Left ventricle myocardium inferior (tissue), 1 donor: ENCODE data around the gene TMOD2. TPM values are rescaled to one million over a fixed set of nuclear protein-coding genes. Genes with fewer than 3 reads are reported as not detected.

ENCODE experiments used
- DNase-seq: peaks from one replicate; pipeline ENCODE4 v3.0.0-alpha.2; 2020
- H3K27ac ChIP-seq: fragments of 200-600 bp; replicated peaks from 2 replicates; pipeline ENCODE4 v1.8.0; 2021
- H3K27me3 ChIP-seq: fragments of 200-600 bp; 2 replicates; pipeline ENCODE4 v1.8.0; 2021; ENCODE audit warnings: low read depth
- H3K36me3 ChIP-seq: fragments of 200-600 bp; 2 replicates; pipeline ENCODE4 v1.8.0; 2021
- H3K4me1 ChIP-seq: fragments of 200-600 bp; 2 replicates; pipeline ENCODE4 v1.8.0; 2021
- H3K4me3 ChIP-seq: fragments of 200-600 bp; 2 replicates; pipeline ENCODE4 v1.8.0; 2021; ENCODE audit warnings: mild to moderate bottlenecking, moderate library complexity
- H3K9me3 ChIP-seq: fragments of 200-600 bp; replicated peaks from 2 replicates; pipeline ENCODE4 v1.8.0; 2021
- CTCF ChIP-seq: fragments of 200-600 bp; IDR thresholded peaks from 2 replicates; pipeline ENCODE4 v1.8.0; 2021; ENCODE audit warnings: antibody characterized with exemption, mild to moderate bottlenecking, borderline replicate concordance
- intact Hi-C: fragments of 100-400 bp; cut with micrococcal nuclease; formaldehyde crosslinking; loops from one replicate; pipeline ENCODE4 v1.11.0; 2022
- total RNA-seq: library from RNA; stranded (reverse); fragmentation: NEBNext Ultra II Directional; extraction: Animal tissue kit (Norgen Biotek cat#: 25700); gene quantifications from one replicate; pipeline ENCODE4 v1.2.1, GENCODE V29; 2021
- donor health status: DM: no; HTN: yes; CAD: no; lungs with severe emphysema.

TMOD2 gene
- total RNA-seq, 1 donor from 2014 or later: 5.1 TPM

GRCh38 chr15:51844747-51845426, 93.5 kb downstream of the TMOD2 start:
- peak overlapping the region; percentile 62 for H3K27ac ChIP-seq
- H3K36me3 ChIP-seq: no peaks in the 10 kb centered on the region
- peaks cover 99% of the 10 kb centered on the region for H3K4me1 ChIP-seq
- DNase-seq: no peak
- intact Hi-C loops: no loop called here
- no peak for TF ChIP-seq CTCF
- H3K27me3 ChIP-seq: no peaks in the 10 kb centered on the region
- no peaks in the 10 kb centered on the region for H3K9me3 ChIP-seq
- H3K4me3 ChIP-seq: no peak overlapping the region

GRCh38 chr15:51846066-51846462, 94.7 kb downstream of the TMOD2 start:
- Histone ChIP-seq H3K36me3 (no peaks in the 10 kb centered on the region), H3K9me3 (no peaks in the 10 kb centered on the region), H3K27me3 (no peaks in the 10 kb centered on the region), H3K4me1 (peaks cover 97% of the 10 kb centered on the region), H3K27ac (peak overlapping the region; percentile 62), H3K4me3 (no peak overlapping the region)
- intact Hi-C loops: no loop called here
- no peak for TF ChIP-seq CTCF
- DNase-seq: no peak

GRCh38 chr15:51846463-51847230, 95.2 kb downstream of the TMOD2 start:
- TF ChIP-seq CTCF: no peak
- no peak overlapping the region for H3K4me3 ChIP-seq
- peaks cover 91% of the 10 kb centered on the region for H3K4me1 ChIP-seq
- no peak for DNase-seq
- peak overlapping the region; percentile 62 for H3K27ac ChIP-seq
- intact Hi-C loops: no loop called here
- H3K9me3 ChIP-seq: no peaks in the 10 kb centered on the region
- H3K36me3 ChIP-seq: no peaks in the 10 kb centered on the region
- no peaks in the 10 kb centered on the region for H3K27me3 ChIP-seq

- no peak for TF ChIP-seq CTCF
- DNase-seq: no peak
- H3K9me3 ChIP-seq: no peaks in the 10 kb centered on the region
- H3K27me3 ChIP-seq: no peaks in the 10 kb centered on the region
- no peak overlapping the region for H3K4me3 ChIP-seq
- H3K27ac ChIP-seq: peak overlapping the region; percentile 9
- H3K4me1 ChIP-seq: peaks cover 82% of the 10 kb centered on the region
- no peaks in the 10 kb centered on the region for H3K36me3 ChIP-seq
- intact Hi-C loops: no loop called here
These were observed 97.4 kb downstream of the TMOD2 start for GRCh38 chr15:51848811-51849210.

- H3K9me3 ChIP-seq: no peaks in the 10 kb centered on the region
- no peaks in the 10 kb centered on the region for H3K27me3 ChIP-seq
- no peak for DNase-seq
- H3K4me1 ChIP-seq: peaks cover 73% of the 10 kb centered on the region
- H3K4me3 ChIP-seq: no peak overlapping the region
- no peak overlapping the region for H3K27ac ChIP-seq
- no peak for TF ChIP-seq CTCF
- no peaks in the 10 kb centered on the region for H3K36me3 ChIP-seq
- intact Hi-C loops: no loop called here
These were observed 98.5 kb downstream of the TMOD2 start for GRCh38 chr15:51849860-51850259.
